K562 (cell line): ENCODE results near the gene DHRS2. TPM values are rescaled to one million over a fixed set of nuclear protein-coding genes. Genes with fewer than 3 reads are reported as not detected.

Experiments used
- ATAC-seq: fragments of 200-7000 bp; cut with Tn5 transposase; 3 replicates; pipeline ENCODE4 v1.9.1; 2020; ENCODE audit warnings: moderate library complexity
- BruUV-seq: library from RNA; stranded (reverse); fragments of 400-500 nt; replicated peaks from 2 replicates; lab custom pipeline; 2021; lab: Mats Ljungman, UMichigan
- CTCF ChIA-PET: fragments of 300-600 bp; formaldehyde crosslinking; extraction: SDS; loops from one replicate; lab custom pipeline; 2021; ENCODE audit warnings: low intra/inter-chr PET ratio; lab: Yijun Ruan, JAX
- POLR2A ChIA-PET: fragments of 300-600, 350-650 bp; sonication (Branson Sonifier 250); formaldehyde crosslinking; extraction: SDS; loops from one replicate; lab custom pipeline; 2021; ENCODE audit warnings: antibody characterized with exemption, inconsistent platforms; lab: Yijun Ruan, JAX
- DNase-seq, 4 experiments: peaks; one replicate each; pipeline versions ENCODE4 v3.0.0 to v3.0.0-alpha.2; 2011 to 2018; ENCODE audit warnings: low spot score in 3 of 4, mixed read lengths in 3 of 4; ENCODE audit errors: extremely low read depth in 1 of 4
- FAIRE-seq: peaks from 2 replicates; lab custom pipeline; 2011; peaks lifted over from hg19 to GRCh38; lab: Jason Lieb, UNC
- H2AFZ ChIP-seq: 2 replicates; pipeline ENCODE4 v1.6.0; 2011; ENCODE audit warnings: low read depth, low read length, control low read depth, inconsistent platforms
- H3K27ac ChIP-seq: fragments of 200-600 bp; 3 replicates; pipeline ENCODE4 v1.8.0; 2011; ENCODE audit warnings: low read depth, mild to moderate bottlenecking, control low read depth, inconsistent platforms, low read length, moderate library complexity, mixed read lengths; ENCODE audit errors: extremely low read depth
- H3K27me3 ChIP-seq, 2 experiments: fragments of 300-600 bp in 1 of 2; 2 replicates in 1 of 2; 3 replicates in 1 of 2; pipeline versions ENCODE4 v1.6.0 to v1.8.0; 2011; ENCODE audit warnings: inconsistent platforms in 2 of 2, low read length in 2 of 2, mild to moderate bottlenecking in 1 of 2, mixed read lengths in 1 of 2, moderate library complexity in 1 of 2; ENCODE audit not compliant: control insufficient read depth in 2 of 2, insufficient read depth in 2 of 2
- H3K36me3 ChIP-seq: fragments of 300-600 bp; 3 replicates; pipeline ENCODE4 v1.8.0; 2011; ENCODE audit warnings: mild to moderate bottlenecking, low read length, inconsistent platforms; ENCODE audit not compliant: control insufficient read depth, insufficient read depth
- H3K4me1 ChIP-seq, 2 experiments: fragments of 200-600 bp in 1 of 2; replicated peaks in 1 of 2; 2 replicates in 1 of 2; 3 replicates in 1 of 2; pipeline versions ENCODE4 v1.5.1 to v1.8.0; 2011; ENCODE audit warnings: inconsistent platforms in 2 of 2, low read length in 2 of 2, mild to moderate bottlenecking in 1 of 2, mixed read lengths in 1 of 2, moderate library complexity in 1 of 2; ENCODE audit not compliant: control insufficient read depth in 2 of 2, insufficient read depth in 2 of 2
- H3K4me2 ChIP-seq: 2 replicates; pipeline ENCODE4 v1.6.1; 2011; ENCODE audit warnings: low read length, control low read depth, inconsistent platforms, mixed read lengths; ENCODE audit not compliant: insufficient read depth
- H3K4me3 ChIP-seq: fragments of 200-600 bp; sonication (generic), shearing (Covaris generic); 2 replicates; pipeline ENCODE4 v1.5.1; 2016; ENCODE audit warnings: control low read depth, inconsistent platforms
- H3K79me2 ChIP-seq: fragments of 200-600 bp; 3 replicates; pipeline ENCODE4 v1.8.0; 2011; ENCODE audit warnings: low read length, inconsistent platforms; ENCODE audit not compliant: control insufficient read depth, insufficient read depth
- H3K9ac ChIP-seq, 2 experiments: 2 replicates each; pipeline versions ENCODE4 v1.6.0 to v1.6.1; 2011; ENCODE audit warnings: low read depth in 2 of 2, low read length in 2 of 2, control low read depth in 1 of 2, inconsistent platforms in 1 of 2, mild to moderate bottlenecking in 1 of 2, mixed read lengths in 1 of 2; ENCODE audit not compliant: insufficient read depth in 1 of 2
- H3K9me1 ChIP-seq: one replicate; pipeline ENCODE4 v1.6.0; 2011; ENCODE audit warnings: inconsistent platforms, mild to moderate bottlenecking, low read length, moderate library complexity; ENCODE audit not compliant: control insufficient read depth, insufficient read depth
- H3K9me3 ChIP-seq: replicated peaks from 2 replicates; pipeline ENCODE4 v1.5.1; 2011; ENCODE audit warnings: low read depth, low read length, inconsistent platforms; ENCODE audit not compliant: control insufficient read depth, insufficient read depth
- H4K20me1 ChIP-seq: replicated peaks from 2 replicates; pipeline ENCODE4 v1.6.1; 2011; ENCODE audit warnings: low read length, inconsistent platforms, mixed read lengths; ENCODE audit not compliant: control insufficient read depth, insufficient read depth
- CHD4 ChIP-seq: fragments of 200-600 bp; sonication (generic); IDR thresholded peaks from 3 replicates; pipeline ENCODE4 v1.6.1; 2012; ENCODE audit warnings: low read depth, mild to moderate bottlenecking, mixed read lengths, low read length, inconsistent platforms; ENCODE audit not compliant: insufficient read depth, insufficient replicate concordance, poor library complexity, severe bottlenecking
- DMBX1 ChIP-seq: fragments of 250-450 bp; sonication (Bioruptor Pico); IDR thresholded peaks from 2 replicates; pipeline ENCODE4 v1.8.0; 2022; ENCODE audit warnings: inconsistent platforms, mild to moderate bottlenecking, moderate library complexity, borderline replicate concordance
- RBM34 ChIP-seq: fragments of 200-400 bp; formaldehyde crosslinking; IDR thresholded peaks from 2 replicates; pipeline ENCODE4 v1.6.1; 2018; ENCODE audit warnings: low read length, borderline replicate concordance; ENCODE audit not compliant: insufficient read depth
- ZNF263 ChIP-seq: sonication (generic); formaldehyde crosslinking; IDR thresholded peaks from 2 replicates; pipeline ENCODE4 v1.8.0; 2022; ENCODE audit warnings: mild to moderate bottlenecking, missing genetic modification reagents, borderline replicate concordance
- WGBS: fragments of 100-300 bp; shearing (Covaris generic); methylation state at CpG from one replicate; pipeline ENCODE4 v1.1.6; 2016; ENCODE audit warnings: low coverage, mixed read lengths; ENCODE audit not compliant: insufficient coverage; ENCODE audit errors: missing lambda C conversion rate; 5-methylcytosine and 5-hydroxymethylcytosine counted together
- in situ Hi-C: fragments of 300-500 bp; cut with MboI; formaldehyde crosslinking; loops from 4 replicates; pipeline ENCODE4 v1.15.0; 2018; ENCODE audit warnings: inconsistent platforms, mixed read lengths
- intact Hi-C: fragments of 100-400 bp; cut with micrococcal nuclease; formaldehyde crosslinking; loops from 2 replicates; pipeline ENCODE4 v1.14.2; 2022
- polyA plus RNA-seq, 8 experiments: library from polyadenylated mRNA; depleted of rRNA in 4 of 8; stranded (reverse) in 5 of 8; unstranded in 3 of 8; fragments of >200 nt; fragmentation: Nextera tagmentation in 2 of 8; fragmentation: Illumina TruSeq in 1 of 8; extraction: Ambion mirVana in 2 of 8; extraction: Trizol in 1 of 8; gene quantifications; 2 replicates each; pipeline versions ENCODE4 v1.2.1 to v1.2.3, GENCODE V29; 2011 to 2014; ENCODE audit warnings: inconsistent platforms in 1 of 8, missing spikeins in 1 of 8
- total RNA-seq, 7 experiments: library from RNA; depleted of rRNA in 6 of 7; stranded (reverse); fragments of >200 nt in 6 of 7; fragmentation: Illumina TruSeq in 2 of 7; extraction: Trizol in 2 of 7; gene quantifications; 2 replicates each; pipeline versions ENCODE4 v1.2.1 to v1.2.3, GENCODE V29; 2011 to 2021; ENCODE audit warnings: low replicate concordance in 1 of 7
- TF ChIP-seq, protein P1 (sequence below): sonication (generic); formaldehyde crosslinking; IDR thresholded peaks from 2 replicates; pipeline ENCODE4 v1.8.1; 2023; ENCODE audit warnings: mild to moderate bottlenecking, missing genetic modification reagents

DHRS2 gene
- total and polyA plus RNA-seq, 9 of the 15 experiments (the other 6 are each of a cell fraction or from before 2014, with no cell fraction given): 2.9 to 96.8 (median 64.4) TPM

DNA sequence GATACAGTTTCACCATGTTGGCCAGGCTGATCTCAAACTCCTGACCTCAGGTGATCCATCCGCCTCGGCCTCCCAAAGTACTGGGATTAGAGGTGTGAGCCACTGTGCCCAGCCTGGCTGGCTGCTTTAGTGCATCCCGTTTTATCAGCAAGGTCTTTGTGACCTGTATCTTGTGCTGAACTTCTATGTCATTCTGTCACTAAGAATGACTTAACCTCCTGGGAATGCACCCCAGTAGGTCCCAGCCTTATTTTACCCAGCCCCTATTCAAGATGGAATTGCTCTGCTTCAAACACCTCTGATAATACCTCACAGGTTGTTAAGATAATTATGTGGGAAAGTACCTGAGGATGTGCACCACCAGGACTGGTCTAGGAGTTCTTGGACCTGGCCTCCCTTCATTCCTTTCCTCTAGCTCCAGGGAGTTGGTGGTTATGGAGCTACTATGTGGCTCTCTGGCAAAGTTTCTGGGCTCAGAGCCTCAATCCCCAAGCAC, 31.4 kb upstream of the DHRS2 start:
- H3K9me3 ChIP-seq: no peaks in the 10 kb centered on the region
- H3K9ac ChIP-seq: no peak overlapping the region
- ChIA-PET POLR2A (no interaction called here), CTCF (no interaction called here)
- TF ChIP-seq DMBX1 (CRISPR knock-in tag) (no peak), ZNF263 (CRISPR knock-in tag) (no peak), CHD4 (no peak), RBM34 (no peak)
- TF ChIP-seq, protein P1, sequence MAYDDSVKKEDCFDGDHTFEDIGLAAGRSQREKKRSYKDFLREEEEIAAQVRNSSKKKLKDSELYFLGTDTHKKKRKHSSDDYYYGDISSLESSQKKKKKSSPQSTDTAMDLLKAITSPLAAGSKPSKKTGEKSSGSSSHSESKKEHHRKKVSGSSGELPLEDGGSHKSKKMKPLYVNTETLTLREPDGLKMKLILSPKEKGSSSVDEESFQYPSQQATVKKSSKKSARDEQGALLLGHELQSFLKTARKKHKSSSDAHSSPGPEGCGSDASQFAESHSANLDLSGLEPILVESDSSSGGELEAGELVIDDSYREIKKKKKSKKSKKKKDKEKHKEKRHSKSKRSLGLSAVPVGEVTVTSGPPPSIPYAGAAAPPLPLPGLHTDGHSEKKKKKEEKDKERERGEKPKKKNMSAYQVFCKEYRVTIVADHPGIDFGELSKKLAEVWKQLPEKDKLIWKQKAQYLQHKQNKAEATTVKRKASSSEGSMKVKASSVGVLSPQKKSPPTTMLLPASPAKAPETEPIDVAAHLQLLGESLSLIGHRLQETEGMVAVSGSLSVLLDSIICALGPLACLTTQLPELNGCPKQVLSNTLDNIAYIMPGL (CRISPR knock-in tag): no peak
- DNase-seq (no peak), FAIRE-seq (no peak), ATAC-seq (no peak)
- H3K36me3 ChIP-seq: no peaks in the 10 kb centered on the region
- H3K4me1 ChIP-seq: no peaks in the 10 kb centered on the region; a peak in 1 of 5 replicates
- no peak overlapping the region for H3K4me3 ChIP-seq
- H3K79me2 ChIP-seq: no peaks in the 10 kb centered on the region
- no peaks in the 10 kb centered on the region for H3K9me1 ChIP-seq
- intact Hi-C loops: no loop called here
- no TSS peak for BruUV-seq
- no peak overlapping the region for H3K4me2 ChIP-seq
- H4K20me1 ChIP-seq: no peaks in the 10 kb centered on the region
- in situ Hi-C loops: no loop called here
- H2AFZ ChIP-seq: no peak overlapping the region
- 0% methylated on average over 1 of the region's 3 CpGs for WGBS
- peaks cover 0 to 15% of the 10 kb centered on the region in 2 experiments; a peak in 2 of 5 replicates for H3K27me3 ChIP-seq
- H3K27ac ChIP-seq: no peak overlapping the region
